HG03565 (cell line): ENCODE measurements around the gene LPCAT3.

ENCODE experiments used
- ATAC-seq: cut with Tn5 transposase; IDR thresholded peaks from one replicate; pipeline ENCODE4 v1.9.1; 2021; ENCODE audit warnings: mild to moderate bottlenecking, moderate library complexity; ENCODE audit not compliant: unreplicated experiment

Gene LPCAT3

GRCh38 chr12:7001921-7002591, 16.2 kb downstream of the LPCAT3 start:
- ATAC-seq, result no peak

- ATAC-seq, result no peak
These were observed 19.4 kb downstream of the LPCAT3 start for GRCh38 chr12:6998715-6999451.

GRCh38 chr12:6996040-6996441, 22.2 kb downstream of the LPCAT3 start:
- ATAC-seq, result no peak

- no peak for ATAC-seq
These were observed 30.2 kb downstream of the LPCAT3 start for GRCh38 chr12:6987956-6988553.

- ATAC-seq, result no peak
These were observed 35.7 kb downstream of the LPCAT3 start for GRCh38 chr12:6982532-6982931.

GRCh38 chr12:6981152-6982052, 36.9 kb downstream of the LPCAT3 start:
- ATAC-seq, result no peak

- ATAC-seq, result no peak
These were observed 37.5 kb downstream of the LPCAT3 start for GRCh38 chr12:6980740-6981139.

GRCh38 chr12:6980075-6980474, 38.2 kb downstream of the LPCAT3 start:
- ATAC-seq, result no peak

GRCh38 chr12:6979453-6979852, 38.8 kb downstream of the LPCAT3 start:
- no peak for ATAC-seq

- ATAC-seq, result no peak
These were observed 39.3 kb downstream of the LPCAT3 start for GRCh38 chr12:6979021-6979420.

GRCh38 chr12:6978611-6979011, 39.7 kb downstream of the LPCAT3 start:
- no peak for ATAC-seq

- ATAC-seq, result no peak
These were observed 40.1 kb downstream of the LPCAT3 start for GRCh38 chr12:6978188-6978587.

- no peak for ATAC-seq
These were observed 40.6 kb downstream of the LPCAT3 start for GRCh38 chr12:6977653-6978052.

GRCh38 chr12:6975297-6976032, 42.8 kb downstream of the LPCAT3 start:
- ATAC-seq, result no peak

- ATAC-seq, result no peak
These were observed 44.1 kb downstream of the LPCAT3 start for GRCh38 chr12:6974180-6974579.

GRCh38 chr12:6970096-6970527, 48.2 kb downstream of the LPCAT3 start:
- ATAC-seq, result no peak

GRCh38 chr12:6968426-6968825, 49.9 kb downstream of the LPCAT3 start:
- no peak for ATAC-seq

GRCh38 chr12:6967651-6968100, 50.6 kb downstream of the LPCAT3 start:
- ATAC-seq, result no peak

GRCh38 chr12:6966351-6966750, 51.9 kb downstream of the LPCAT3 start:
- no peak for ATAC-seq

- ATAC-seq, result no peak
These were observed 52.6 kb downstream of the LPCAT3 start for GRCh38 chr12:6965714-6966113.
